ENCODE measurements around the gene ESR2. TPM values are rescaled to one million over a fixed set of nuclear protein-coding genes. Genes with fewer than 3 reads are reported as not detected.

Gene ESR2
- total RNA-seq, 2 donors from 2014 or later = not detected

- 52 to 64% methylated on average over 18 to 24 of the region's 24 CpGs for WGBS, 2 donors
- Histone ChIP-seq H3K27me3 (no peaks in the 10 kb centered on the region), H3K36me3 (replicated peaks in 1 of 2; ENCODE audit: insufficient read depth in 1 of 2, low read depth in 2 of 2) (no peaks in the 10 kb centered on the region), H3K9me3 (no peaks in the 10 kb centered on the region), H3K4me3 (no peak overlapping the region), H3K4me1 (no peaks in the 10 kb centered on the region), H3K27ac (no peak overlapping the region)
- intact Hi-C loops (cut with DNase I) = no loop called here
- TF ChIP-seq CTCF (IDR thresholded peaks at IDR 0.05) (no peak), POLR2A (IDR thresholded peaks at IDR 0.05) (no peak)
- DNase-seq = peak in 3 of 4 donors; percentile 17 to 42 (median 33)
- peak; percentile 13 for ATAC-seq
Measured at GRCh38 chr14:64234877-64235651, 59.1 kb downstream of the ESR2 start.

- Histone ChIP-seq H3K27me3 (no peaks in the 10 kb centered on the region), H3K4me1 (peaks cover 8% of the 10 kb centered on the region), H3K27ac (no peak overlapping the region), H3K36me3 (replicated peaks in 1 of 2; ENCODE audit: insufficient read depth in 1 of 2, low read depth in 2 of 2) (peaks cover 0 to 5% of the 10 kb centered on the region in 2 donors), H3K4me3 (no peak overlapping the region), H3K9me3 (no peaks in the 10 kb centered on the region)
- TF ChIP-seq POLR2A (IDR thresholded peaks at IDR 0.05) (no peak), CTCF (IDR thresholded peaks at IDR 0.05) (no peak)
- no peak for DNase-seq
- WGBS, 2 donors = 63 to 65% methylated on average over 4 of the region's 4 CpGs
- no peak for ATAC-seq
- intact Hi-C loops (cut with DNase I) = no loop called here
Measured at GRCh38 chr14:64233531-64234190, 60.5 kb downstream of the ESR2 start.

DNA sequence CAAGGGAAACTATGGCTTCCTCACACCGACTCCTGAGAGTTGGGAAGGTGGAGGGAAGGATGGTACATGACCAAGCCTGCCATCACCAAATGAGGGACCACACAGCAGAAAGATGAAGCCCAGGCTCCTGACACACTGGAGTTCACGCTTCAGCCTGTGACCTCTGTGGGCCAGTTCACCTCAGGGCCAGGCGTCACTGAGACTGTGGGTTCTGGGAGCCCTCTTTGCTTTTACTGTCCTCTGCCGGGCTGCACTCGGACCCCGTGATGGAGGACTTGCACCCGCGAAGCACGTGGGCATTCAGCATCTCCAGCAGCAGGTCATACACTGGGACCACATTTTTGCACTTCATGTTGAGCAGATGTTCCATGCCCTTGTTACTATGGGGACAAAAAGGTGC is 61.2 kb downstream of the ESR2 start:
- peaks cover 0 to 10% of the 10 kb centered on the region in 2 donors for H3K36me3 ChIP-seq (replicated peaks in 1 of 2; ENCODE audit: insufficient read depth in 1 of 2, low read depth in 2 of 2)
- peaks cover 8% of the 10 kb centered on the region for H3K4me1 ChIP-seq
- no peak overlapping the region for H3K4me3 ChIP-seq
- ATAC-seq (no peak), DNase-seq (no peak)
- TF ChIP-seq CTCF (IDR thresholded peaks at IDR 0.05) (no peak), POLR2A (IDR thresholded peaks at IDR 0.05) (no peak)
- H3K9me3 ChIP-seq = no peaks in the 10 kb centered on the region
- WGBS, 2 donors = 87 to 89% methylated on average over 7 to 9 of the region's 9 CpGs
- H3K27ac ChIP-seq = no peak overlapping the region
- H3K27me3 ChIP-seq = no peaks in the 10 kb centered on the region
- intact Hi-C loops (cut with DNase I) = no loop called here

DNA sequence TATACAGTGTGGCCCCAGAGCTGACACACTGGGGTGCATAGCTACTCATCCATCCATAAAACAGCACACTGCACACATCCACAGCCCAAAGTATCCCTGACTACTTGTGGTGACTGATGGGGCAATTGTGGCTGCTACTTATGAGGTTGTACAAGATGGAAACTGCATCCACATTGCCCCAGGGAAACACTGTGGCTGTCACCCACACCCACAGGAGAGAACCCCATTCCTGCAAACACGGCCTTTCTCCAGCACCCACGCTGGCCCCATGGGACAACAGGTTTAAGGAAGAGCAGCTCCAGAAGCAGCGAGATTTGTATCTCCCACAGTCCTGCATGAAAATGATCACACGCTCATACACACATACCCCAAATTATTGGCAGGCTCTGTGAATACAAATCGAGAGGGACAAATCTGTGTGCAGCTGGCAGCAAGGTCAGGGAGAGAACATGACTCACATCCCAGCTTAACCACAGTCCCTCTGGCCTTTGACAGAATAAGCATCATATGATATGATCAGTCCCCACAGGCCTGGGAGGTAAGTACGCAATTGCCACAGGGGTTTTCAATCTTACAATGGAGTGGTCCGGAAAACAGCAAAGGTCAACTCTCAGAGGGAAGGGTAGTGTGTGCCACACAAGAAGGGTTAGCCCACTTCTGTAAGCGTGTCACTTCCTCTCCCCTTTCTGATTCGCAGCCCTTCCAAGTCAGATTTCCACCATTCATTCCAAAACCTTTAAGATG is 61.9 kb downstream of the ESR2 start:
- no peak for TF ChIP-seq CTCF (IDR thresholded peaks at IDR 0.05)
- no peak for TF ChIP-seq POLR2A (IDR thresholded peaks at IDR 0.05)
- ATAC-seq (peak; percentile 20), DNase-seq (no peak)
- intact Hi-C loops (cut with DNase I) = no loop called here
- WGBS, 2 donors = 71 to 73% methylated on average over 9 of the region's 9 CpGs
- no peaks in the 10 kb centered on the region for H3K27me3 ChIP-seq
- H3K4me1 ChIP-seq = peaks cover 8% of the 10 kb centered on the region
- no peaks in the 10 kb centered on the region for H3K9me3 ChIP-seq
- no peak overlapping the region for H3K4me3 ChIP-seq
- no peak overlapping the region for H3K27ac ChIP-seq
- peaks cover 5 to 15% of the 10 kb centered on the region in 2 donors for H3K36me3 ChIP-seq (replicated peaks in 1 of 2; ENCODE audit: insufficient read depth in 1 of 2, low read depth in 2 of 2)

All from body of pancreas (tissue), 4 donors.